NCI-H1417 treated with DMSO at 0.1 percent for 48 hours (cell line): ENCODE measurements around the gene PJA2.

Source experiments
- DNase-seq: peaks from one replicate; lab custom pipeline; 2025; lab: John Stamatoyannopoulos, UW

PJA2 gene

DNA sequence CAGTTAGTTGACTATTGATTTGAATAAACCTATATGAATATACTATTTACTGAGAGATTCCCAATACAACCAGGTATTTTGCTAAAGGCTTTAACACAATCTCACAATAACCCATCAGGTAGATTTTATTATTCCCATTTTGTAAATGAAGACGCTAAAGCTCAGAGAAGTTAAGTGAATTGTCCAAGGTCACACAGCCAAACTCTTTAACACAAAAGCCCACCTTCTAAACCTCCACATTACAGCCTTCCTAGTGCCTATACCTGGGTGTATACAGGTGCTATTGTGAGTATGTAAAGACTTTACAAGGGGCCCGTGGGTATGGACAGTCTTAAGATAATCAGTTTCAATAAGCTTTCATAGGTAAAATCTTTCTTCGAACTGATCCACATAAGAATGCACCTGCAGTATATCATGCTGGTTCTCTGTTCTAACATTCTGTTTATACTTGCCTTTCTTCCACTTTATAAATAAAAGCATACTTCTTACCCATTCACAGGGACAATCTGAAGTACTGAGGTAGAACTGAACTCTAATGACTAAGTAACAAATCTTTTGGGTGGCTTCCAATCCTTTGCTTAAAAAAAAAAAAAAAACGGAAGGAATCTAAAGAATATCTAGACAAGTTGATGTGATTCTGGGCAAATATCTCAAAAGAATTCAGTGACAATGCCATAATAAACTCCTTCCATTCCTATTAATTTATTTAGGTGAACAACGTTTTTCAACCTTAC, 59.1 kb downstream of the PJA2 start:
- no peak for DNase-seq

DNA sequence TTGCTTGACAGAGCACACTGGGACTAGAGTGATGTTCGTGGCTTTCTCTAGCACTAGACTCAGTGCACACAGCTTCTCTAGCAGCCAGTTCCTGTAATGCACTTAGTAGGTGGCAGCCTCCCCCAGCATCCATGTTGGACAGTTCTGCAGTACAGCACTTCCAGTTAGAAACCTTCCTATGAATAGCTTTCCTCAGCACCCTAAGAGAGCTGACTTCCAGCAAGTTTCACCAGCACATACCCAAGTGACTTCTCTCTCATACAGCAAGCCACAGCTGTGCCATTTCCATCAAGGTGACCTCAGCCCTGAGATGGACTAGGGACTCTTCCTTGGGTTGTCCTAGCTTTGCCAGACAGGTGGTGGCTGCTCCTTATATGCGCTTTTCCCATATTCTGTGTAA, 60.4 kb downstream of the PJA2 start:
- DNase-seq: no peak

DNA sequence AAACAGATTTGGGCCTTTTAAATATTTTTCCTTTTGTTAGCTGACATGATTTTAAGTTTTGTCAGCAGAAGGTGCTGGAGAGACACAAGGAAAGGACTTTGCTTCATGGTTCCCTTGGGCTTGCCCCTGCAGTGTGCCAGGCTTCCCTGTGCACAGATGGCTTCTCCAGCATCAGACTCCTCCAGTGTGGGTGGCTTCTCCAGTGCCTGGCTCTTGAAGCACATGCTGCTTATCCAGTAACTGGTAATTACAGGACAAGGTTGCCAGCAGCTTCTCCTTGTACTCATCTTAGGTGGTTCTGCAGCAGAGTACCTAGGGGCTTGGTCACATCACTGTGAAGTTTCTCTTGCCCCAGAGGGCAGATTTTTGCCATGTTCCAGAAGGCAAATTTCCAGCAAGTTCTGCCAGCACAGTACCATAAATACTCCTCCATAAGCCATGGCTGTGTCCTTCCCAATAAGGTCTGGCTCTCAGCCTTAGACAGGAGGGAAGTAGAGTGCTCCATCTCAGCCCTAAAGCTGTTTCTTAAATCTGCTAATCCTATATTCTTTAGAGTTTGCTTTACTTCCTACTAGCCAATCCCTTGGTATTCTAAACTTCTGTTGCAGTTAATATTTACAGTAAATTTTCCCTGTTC, 62.4 kb downstream of the PJA2 start:
- no peak for DNase-seq

DNA sequence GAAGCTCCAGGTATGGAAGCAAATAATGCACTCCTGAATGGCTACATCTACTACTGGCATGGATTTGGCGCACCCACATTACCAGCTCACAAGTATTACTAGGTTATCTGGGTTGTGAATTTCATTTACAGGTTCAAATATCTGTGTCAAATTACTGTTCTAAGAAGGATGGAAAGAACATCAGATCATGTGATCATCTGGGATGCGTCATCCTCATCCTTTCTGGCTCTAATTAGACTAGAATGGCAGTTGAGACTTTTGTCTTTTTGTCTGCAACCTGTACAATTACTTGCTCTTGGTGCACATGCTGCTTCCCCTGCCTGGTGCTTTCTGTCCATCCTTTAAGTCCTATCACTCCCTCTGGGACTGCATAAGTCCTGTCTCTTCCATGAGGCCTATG, 64.1 kb downstream of the PJA2 start:
- DNase-seq: no peak

DNA sequence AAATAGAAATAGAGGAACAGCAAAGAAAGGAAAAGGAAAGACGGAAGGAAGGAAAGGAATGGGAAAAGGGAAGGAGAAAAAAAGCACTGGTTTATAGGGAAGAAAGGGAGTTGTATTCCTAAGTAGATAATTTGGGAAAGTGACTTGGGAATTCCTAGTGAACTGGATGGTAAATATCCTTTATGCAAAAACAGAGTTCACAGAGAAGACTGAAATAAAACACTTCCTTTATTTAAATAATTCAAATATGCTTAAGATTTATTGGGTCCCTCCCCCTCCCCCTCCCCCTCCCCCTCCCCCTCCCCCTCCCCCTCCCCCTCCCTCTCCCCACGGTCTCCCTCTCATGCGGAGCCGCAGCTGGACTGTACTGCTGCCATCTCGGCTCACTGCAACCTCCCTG, 69.4 kb downstream of the PJA2 start:
- no peak for DNase-seq

DNA sequence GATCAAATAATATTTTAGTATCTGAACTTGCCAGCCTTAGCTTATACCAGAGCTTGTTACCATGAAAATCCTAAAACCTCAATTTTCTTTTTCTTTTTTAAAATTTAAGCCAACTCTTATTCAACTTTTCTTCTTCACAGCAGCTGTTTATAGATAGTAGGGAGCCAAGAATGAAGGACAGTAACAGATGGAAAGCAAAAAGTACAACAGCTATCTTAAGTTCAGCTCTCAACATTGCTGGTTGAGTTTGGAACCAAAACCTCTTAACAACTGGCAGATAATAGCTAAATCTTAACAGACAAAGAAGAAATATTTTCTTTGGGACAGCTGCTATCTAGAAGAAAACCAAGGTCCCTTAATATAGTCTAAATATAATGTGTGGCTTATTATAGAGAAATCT, 74.7 kb downstream of the PJA2 start:
- no peak for DNase-seq

DNA sequence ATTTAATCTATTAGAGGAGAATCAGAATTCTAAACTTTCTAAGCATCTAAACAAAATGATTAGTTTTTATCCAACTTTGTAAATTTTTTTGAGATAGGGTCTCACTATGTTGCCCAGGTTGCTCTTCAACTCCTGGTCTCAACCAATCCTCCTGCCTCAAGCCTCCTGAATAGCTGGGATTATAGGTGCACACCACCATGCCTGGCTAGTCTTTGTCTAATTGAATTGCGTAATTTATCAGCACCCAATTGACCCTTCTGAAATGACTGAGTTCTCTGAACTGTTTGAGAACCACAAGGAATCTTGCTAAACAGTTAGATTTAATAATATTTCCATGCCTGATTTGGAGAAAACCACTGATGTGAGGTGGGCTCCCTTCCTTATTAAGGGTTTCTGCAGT, 75.7 kb downstream of the PJA2 start:
- DNase-seq: no peak

DNA sequence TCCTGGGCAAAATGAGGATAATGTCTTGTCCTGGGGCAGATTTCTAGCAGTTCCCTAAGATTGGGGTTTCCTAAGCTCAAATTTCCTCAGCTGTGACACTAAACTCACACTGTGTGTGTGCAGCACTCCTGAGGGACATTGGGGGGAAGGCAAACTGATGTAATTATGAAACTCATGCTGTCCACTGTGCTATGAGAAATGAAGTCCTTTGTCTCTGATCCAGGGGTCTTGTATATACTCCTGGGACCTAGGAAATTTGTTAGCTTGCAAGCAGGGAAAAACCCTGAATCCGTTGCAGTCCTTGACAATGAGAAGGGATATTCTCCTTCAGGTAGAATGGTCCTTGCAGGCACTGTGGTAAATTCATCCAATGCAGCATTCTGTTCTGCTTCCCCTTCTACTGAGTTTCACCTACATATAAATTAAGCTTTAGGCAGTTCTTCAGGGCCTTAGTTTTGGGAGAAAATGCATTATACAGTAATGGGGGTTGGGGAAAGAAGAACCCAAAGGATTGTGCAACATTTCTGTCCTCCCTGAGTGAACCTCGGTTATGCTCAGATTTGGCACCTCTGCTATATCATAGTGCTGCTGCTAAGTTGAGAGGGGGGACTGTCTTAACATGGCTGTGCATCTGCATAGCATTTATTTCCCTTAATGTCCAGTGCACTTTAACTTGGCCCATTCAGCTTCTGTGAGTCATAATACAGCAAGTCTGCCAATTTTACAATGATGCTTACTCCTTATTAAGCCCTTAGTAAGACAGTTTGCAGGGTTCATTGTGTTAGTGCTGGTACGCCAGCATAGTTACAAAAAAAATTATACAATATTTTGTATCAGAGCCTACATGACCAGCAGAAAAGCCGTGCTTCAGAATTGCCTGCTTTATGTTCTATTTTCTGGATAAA, 80.2 kb downstream of the PJA2 start:
- no peak for DNase-seq

DNA sequence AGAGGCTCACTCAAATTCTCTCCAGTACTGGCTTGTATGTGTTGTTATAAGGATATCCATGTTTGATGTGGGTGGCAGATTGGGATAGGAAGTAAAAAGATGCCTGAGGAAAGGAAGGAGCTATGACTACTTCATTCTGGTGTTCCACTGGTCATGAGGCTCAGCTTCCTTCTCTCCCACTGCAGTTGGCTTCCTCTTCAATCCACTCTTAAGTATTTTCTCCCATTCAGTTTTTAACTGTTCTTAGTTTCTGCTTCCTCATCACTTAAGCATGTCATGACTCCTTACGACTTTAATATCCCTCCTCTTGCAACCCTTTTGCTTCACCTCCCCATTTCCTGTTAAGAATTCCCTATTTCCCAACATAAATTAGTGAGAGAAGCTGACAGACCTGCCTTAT, 81.1 kb downstream of the PJA2 start:
- no peak for DNase-seq

DNA sequence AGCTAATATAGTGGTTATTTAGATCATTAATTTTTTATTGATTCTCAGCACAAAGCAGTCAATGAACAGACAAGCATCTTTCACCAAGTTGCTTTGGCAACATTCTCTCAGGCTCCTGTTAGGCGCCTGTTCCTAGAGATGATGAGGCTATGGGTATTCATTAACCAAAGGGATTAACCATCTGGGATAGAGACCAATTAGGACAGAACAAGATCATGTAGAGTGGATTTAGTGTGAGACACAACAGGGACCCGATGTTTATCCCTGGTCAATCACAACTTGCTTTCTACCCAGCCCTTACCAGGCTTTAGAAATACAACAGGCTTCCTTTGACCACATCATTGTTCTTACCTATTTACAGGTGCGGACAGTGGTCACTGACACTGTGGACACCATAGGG, 82.2 kb downstream of the PJA2 start:
- no peak for DNase-seq

DNA sequence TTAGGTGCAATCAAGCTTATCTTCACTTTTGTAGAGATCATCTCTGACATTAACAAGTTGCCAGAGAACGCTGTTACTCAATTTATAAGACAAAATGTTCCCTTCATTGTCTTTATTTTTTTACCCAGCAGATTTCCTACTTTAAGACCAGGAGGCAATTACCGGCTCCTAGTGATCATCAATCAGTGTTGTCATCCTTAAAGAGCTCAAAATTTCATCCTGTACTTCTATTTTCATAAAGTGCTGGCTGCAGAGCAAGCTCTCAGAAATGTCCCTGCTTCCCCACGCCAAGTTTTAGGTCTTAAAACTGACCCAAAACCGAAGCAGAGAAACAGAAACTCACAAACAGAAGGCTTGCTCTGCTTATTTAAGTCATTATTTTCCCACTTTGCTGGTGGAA, 82.9 kb downstream of the PJA2 start:
- no peak for DNase-seq

DNA sequence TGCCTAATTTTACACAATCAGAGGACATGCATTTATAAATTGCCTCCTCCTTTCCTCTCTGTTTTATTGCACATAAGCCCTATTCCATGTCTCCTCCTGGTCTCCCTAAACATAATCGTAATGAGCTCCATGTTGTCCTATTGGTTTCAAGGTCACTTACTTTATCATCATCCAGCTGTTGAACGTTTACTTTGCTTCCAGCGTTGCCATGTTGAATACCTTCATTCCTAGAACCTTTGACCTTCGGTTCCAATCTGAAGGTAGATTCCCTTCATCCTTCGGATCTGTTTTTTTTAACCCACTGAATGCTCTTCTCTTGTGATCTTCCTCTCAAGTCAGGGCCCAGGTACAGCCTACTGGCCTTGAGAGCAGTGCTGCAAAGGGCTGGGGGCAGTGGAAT, 84.3 kb downstream of the PJA2 start:
- DNase-seq: no peak

DNA sequence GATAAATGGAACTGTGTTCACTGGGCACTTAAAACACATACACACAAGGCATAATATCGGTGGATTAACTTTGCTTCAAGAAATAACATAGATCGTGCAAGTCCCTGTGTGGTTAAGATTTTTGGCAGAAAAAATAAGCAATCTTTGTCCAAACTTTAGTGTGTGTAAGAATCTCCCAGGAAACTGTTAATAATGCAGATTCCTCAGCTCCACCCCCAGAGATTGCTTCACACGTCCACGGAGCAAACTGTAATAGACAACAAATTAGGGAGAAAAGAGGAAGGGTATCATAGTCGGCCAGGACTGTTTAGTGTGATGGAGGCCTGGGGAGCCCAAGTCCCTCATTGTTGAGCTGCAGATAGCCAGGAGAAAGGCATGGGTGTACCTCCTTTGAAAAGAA, 84.8 kb downstream of the PJA2 start:
- no peak for DNase-seq

DNA sequence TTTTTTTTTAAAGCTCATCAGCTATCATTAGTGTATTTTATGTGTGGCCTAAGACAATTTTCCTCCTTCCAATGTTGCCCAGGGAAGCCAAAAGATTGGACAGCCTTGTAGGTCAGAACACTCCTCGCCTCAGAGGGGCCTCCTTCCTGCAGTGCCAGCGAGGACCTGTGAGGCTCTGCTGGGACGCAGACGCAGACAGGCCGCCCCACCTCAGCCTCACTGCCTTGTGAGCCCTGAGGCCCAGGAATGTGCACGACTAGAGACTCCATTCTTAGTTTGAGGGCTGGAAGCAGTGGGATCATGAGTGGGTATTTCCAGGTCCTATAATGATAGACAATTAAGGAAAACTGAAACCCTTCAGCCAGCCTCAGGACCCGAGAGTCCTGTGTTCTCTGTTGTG, 85.4 kb downstream of the PJA2 start:
- no peak for DNase-seq

DNA sequence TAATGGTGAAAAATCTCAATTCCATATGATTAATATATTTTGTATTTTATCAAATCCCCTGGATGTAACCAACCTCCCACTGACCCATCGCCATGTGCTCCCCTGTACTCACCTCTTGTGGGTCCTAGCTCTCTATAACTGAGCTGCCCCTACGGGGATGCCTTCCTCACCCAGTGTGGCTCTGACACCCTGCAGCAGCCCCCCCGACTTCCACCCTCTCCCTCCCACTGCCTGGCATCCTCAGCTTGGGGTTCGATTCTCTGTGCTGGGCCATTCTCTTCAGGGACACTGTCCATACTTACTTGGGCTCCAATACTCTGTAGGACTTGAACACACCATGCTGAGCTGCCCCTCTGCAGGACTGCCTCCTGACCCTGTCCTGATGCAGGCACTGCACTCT, 87.1 kb downstream of the PJA2 start:
- no peak for DNase-seq

DNA sequence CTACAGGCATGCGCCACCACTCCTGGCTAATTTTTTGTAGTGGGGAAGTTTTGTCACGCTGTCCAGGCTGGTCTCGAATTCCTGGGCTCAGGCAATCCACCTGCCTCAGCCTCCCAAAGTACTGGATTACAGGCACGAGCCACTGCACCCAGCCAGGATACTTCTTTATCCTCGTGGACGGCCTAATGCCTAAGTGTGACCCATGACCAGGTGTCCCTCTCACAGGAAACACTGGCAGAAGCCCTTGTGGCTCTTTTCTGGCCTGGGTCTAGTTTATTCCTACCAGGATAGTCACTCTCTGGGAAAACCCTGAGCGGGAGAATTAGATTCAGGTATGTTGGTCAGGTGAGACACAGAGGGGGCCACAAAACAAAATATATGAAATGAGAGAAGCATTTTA, 90.4 kb downstream of the PJA2 start:
- DNase-seq: no peak

DNA sequence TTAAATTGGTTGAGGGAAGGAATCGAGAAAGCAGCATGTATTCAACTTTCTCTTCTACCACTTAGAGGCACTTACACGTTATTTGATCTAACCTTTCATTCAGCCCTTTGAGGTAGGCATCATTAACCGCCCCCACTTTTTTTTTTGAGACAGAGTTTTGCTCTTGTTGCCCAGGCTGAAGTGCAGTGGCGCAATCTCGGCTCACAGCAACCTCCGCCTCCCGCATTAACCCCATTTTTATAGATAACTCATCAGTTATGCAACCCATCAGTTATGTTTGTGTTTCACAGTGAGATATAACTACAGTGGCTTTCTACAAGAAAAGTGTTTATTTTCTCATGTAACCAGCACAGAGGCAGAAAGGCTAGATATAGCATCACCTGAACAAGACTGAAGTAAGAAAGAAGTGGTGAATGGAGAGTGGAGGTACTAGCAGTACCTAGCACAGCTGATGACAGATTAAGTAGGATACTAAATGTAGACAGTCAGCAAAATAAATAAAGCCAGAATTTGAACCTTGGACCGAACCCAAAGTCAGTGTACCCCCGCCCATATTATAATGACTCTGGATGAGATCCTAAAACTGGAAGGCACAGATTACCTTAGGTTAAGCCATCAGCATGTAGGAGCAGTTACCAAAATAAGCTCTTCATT, 91.2 kb downstream of the PJA2 start:
- no peak for DNase-seq

DNA sequence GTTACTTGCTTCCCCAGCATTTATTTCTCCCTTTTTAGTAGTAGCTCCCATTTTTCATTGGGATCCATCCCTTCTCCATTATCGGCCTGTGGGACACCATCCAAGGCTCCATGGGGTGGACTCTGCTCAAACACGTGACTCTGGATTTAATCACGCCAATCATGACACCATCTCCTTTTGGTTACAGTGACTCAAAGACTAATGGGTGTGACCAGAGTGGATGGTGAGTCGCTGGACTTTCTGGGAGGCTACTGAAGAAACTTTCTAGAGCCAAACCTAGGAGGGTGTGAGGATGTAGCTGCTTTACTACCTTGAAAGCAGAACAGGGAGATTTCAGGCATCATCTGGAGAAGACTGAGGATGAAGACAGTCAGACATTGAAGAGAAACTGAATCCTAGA, 93.1 kb downstream of the PJA2 start:
- no peak for DNase-seq

DNA sequence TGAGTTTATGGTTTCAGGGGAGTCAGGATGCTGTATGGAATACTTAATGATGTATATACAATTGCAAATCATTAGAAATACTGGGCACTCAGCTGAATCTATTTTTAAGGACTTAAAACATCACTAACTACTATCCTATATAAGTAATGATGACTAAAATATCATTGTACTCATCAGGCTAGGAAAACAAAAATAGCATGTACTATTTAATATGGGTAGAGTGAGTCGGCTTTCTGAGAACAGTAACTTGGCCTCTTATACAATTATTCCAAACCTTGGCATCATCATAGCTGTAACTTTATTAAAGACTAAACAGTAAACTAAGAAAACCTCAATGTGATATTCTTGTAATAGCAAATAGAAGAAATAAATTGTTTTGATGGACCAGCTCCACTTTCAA, 94.5 kb downstream of the PJA2 start:
- DNase-seq: no peak

DNA sequence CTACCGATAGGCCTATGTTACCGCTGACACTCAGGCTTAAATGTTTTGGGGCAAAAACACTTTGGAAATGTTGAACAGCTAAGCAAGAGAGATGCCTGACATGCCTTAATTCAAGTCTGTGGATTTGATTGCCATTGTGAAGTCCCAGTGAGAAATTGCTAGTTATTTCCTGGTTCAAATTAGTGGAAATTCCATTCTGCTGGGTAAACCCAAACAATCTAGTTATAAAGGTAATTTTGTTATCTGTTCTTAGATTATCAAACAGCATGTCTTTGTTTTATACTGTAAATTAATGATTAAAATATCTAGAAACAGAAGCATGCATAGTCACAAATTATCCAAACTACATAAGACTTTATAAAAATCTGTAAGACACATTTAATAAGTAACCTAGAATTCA, 96.6 kb downstream of the PJA2 start:
- no peak for DNase-seq

DNA sequence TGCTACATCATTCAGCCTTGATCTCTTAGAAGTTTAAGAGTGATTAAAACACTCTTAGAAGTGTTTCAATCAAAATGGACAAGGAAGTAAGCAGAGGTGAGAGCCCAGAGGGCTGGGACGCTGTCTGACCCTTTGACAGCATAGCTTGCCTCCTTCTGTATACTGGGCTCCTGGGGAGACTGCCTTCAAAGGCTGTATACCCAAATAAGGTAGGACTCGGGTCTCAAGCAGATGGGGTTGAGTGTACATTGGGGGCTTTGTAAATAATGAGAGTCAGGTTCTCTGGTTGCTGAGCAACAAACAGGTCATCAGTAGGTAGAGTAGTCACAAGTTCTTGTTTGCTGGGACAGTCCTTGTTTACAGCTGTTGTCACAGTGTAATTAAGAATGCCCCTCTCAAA, 97.1 kb downstream of the PJA2 start:
- no peak for DNase-seq

DNA sequence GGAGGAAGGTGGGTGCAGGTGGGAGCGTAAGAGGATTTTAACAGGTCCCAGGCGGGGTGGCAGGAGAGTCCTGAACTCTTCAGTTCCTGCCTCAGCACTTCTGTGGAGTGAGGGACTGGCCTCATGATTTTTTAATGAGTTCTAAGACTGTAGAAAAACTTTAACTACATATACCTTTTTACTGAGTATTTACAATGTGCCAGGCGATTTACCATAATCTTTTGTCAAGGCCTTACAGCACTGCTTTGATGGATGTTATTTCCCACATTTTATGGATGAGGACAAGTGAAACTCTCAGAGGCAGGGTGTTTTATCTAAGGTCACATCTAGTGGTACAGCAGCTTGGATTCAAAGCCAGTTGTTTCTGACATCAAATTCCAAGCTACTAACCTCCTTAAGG, 99.5 kb downstream of the PJA2 start:
- DNase-seq: no peak
